SU-DHL-6 (cell line): ENCODE measurements around the gene KNTC1.

Experiments used
- H2AFZ ChIP-seq: fragments of 200-600 bp; sonication (generic); 2 replicates; pipeline ENCODE4 v1.6.1; 2014; ENCODE audit warnings: low read depth, mild to moderate bottlenecking, moderate library complexity, mixed read lengths, antibody characterized with exemption, low read length; ENCODE audit not compliant: severe bottlenecking
- H3F3A ChIP-seq: fragments of 200-600 bp; shearing (Covaris generic); 2 replicates; pipeline ENCODE4 v1.6.0; 2016; ENCODE audit warnings: antibody characterized with exemption, mild to moderate bottlenecking; ENCODE audit not compliant: insufficient read depth
- H3K27ac ChIP-seq: fragments of 200-600 bp; sonication (generic); 2 replicates; pipeline ENCODE4 v1.5.1; 2016; ENCODE audit warnings: low read depth, mild to moderate bottlenecking, low read length, moderate library complexity, mixed read lengths
- H3K27me3 ChIP-seq: fragments of 200-600 bp; sonication (generic), shearing (Covaris generic); 2 replicates; pipeline ENCODE4 v1.6.0; 2014; ENCODE audit warnings: mild to moderate bottlenecking, low read length
- H3K36me3 ChIP-seq: fragments of 200-600 bp; sonication (generic); 2 replicates; pipeline ENCODE4 v1.6.1; 2014; ENCODE audit warnings: mild to moderate bottlenecking, low read length, mixed read lengths
- H3K4me2 ChIP-seq: fragments of 300-600, 200-600 bp; shearing (Covaris generic), sonication (generic); 2 replicates; pipeline ENCODE4 v1.6.0; 2014; ENCODE audit warnings: low read length, low read depth, mild to moderate bottlenecking; ENCODE audit not compliant: poor library complexity, severe bottlenecking
- H3K4me3 ChIP-seq: fragments of 200-600 bp; sonication (generic); 2 replicates; pipeline ENCODE4 v1.5.1; 2014; ENCODE audit warnings: antibody characterized with exemption, low read length, mild to moderate bottlenecking, mixed read lengths; ENCODE audit not compliant: insufficient read depth, poor library complexity, severe bottlenecking
- H3K79me2 ChIP-seq: fragments of 200-600 bp; sonication (generic); 2 replicates; pipeline ENCODE4 v1.6.1; 2014; ENCODE audit warnings: mild to moderate bottlenecking, low read length, moderate library complexity; ENCODE audit not compliant: insufficient read depth
- H3K9ac ChIP-seq: fragments of 200-600 bp; sonication (generic); 2 replicates; pipeline ENCODE4 v1.7.0; 2014; ENCODE audit warnings: mild to moderate bottlenecking, low read length
- H3K9me2 ChIP-seq: fragments of 200-600 bp; sonication (generic); replicated peaks from 2 replicates; pipeline ENCODE4 v1.6.1; 2014; ENCODE audit warnings: low read length; ENCODE audit not compliant: insufficient read depth
- H3K9me3 ChIP-seq: fragments of 200-600 bp; sonication (generic); 2 replicates; pipeline ENCODE4 v1.6.1; 2014; ENCODE audit warnings: low read length, mixed read lengths; ENCODE audit not compliant: insufficient read depth
- H4K20me1 ChIP-seq: fragments of 200-600 bp; sonication (generic); 2 replicates; pipeline ENCODE4 v1.6.1; 2014; ENCODE audit warnings: low read depth, mild to moderate bottlenecking, antibody characterized with exemption, low read length, moderate library complexity, mixed read lengths
- CTCF ChIP-seq: fragments of 200-600 bp; sonication (generic); IDR thresholded peaks from one replicate; pipeline ENCODE4 v1.5.1; 2017; ENCODE audit warnings: antibody characterized with exemption, mild to moderate bottlenecking, low read length, moderate library complexity; ENCODE audit not compliant: insufficient read depth, poor library complexity, severe bottlenecking
- EZH2phosphoT487 ChIP-seq: fragments of 200-600 bp; sonication (generic), shearing (Covaris generic); conservative IDR thresholded peaks from 2 replicates; pipeline ENCODE4 v1.6.1; 2018; ENCODE audit warnings: mild to moderate bottlenecking, antibody characterized with exemption, low read length, moderate library complexity, mixed read lengths

The KNTC1 gene

DNA sequence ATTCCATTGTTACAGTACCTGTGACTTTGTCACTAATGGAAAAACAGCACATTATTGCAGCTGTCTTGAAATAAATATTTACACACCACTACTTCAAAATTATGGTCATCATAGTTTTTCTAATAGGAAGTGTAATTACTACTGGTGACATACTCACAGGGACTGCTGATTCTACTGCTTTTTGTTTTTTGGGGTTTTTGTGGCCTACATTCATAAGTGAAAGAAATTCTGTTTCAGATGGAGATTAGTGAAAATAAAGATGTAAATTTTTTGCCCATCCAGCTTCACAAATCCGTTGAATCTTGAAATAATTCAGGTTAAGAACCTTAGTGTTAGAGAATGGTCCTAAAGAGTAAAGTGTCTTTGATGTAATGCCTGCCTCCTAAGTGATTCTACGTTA lies 17.5 kb downstream of the KNTC1 start:
- TF ChIP-seq CTCF = no peak
- no peak for TF ChIP-seq EZH2phosphoT487
- no peaks in the 10 kb centered on the region for H3K9me2 ChIP-seq
- H4K20me1 ChIP-seq = no peaks in the 10 kb centered on the region
- no peak overlapping the region for H3K9ac ChIP-seq
- 0 out of 2 replicates have a peak, but pooled peaks cover 3% of the 10 kb centered on the region for H3K79me2 ChIP-seq
- no peak overlapping the region for H2AFZ ChIP-seq
- H3K4me3 ChIP-seq = no peak overlapping the region
- H3K27ac ChIP-seq = no peak overlapping the region
- no peak overlapping the region for H3K4me2 ChIP-seq
- H3F3A ChIP-seq = peaks cover 14% of the 10 kb centered on the region
- H3K27me3 ChIP-seq = no peaks in the 10 kb centered on the region
- H3K9me3 ChIP-seq = no peaks in the 10 kb centered on the region
- H3K36me3 ChIP-seq = peaks cover 44% of the 10 kb centered on the region

DNA sequence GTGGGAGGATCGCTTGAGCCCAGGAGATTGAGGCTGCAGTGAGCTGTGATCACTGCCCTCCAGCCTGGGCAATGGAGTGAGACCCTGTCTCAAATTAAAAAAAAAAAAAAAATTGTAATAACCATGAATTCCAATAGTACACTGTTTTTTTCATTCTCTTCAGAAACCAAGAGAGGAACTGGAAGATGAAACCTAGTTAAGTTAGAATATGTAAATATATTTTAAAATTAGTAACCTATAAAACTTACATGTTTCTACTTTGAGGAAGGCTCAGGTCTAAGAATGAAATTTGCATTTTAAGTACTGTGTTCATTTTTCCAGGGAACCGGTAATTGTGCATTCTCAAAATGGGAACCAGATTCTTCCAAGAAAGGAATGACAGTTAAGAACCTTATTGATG lies 18.8 kb downstream of the KNTC1 start:
- Histone ChIP-seq H3K4me2 (no peak overlapping the region), H3K36me3 (peaks cover 51% of the 10 kb centered on the region), H3K9ac (no peak overlapping the region)

DNA sequence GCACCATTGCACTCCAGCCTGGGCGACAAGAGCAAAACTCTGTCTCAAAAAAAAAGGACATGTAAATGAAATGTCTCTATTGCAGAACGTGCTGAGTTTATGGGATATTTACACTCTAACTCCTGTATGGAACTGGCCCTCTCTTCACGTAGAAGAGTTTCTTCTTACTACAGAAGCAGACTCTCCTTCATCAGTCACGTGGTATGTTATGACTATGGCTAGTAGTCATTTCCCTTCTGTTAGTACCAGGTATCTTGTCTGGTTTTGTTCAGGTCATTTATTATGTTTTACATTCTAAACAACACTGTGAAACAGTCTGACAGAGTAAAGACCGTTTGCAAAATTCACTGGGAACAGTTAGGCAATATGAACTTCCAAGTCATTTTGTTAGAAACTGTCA lies 20.3 kb downstream of the KNTC1 start:
- H3K27me3 ChIP-seq = no peaks in the 10 kb centered on the region
- H3K9me2 ChIP-seq = no peaks in the 10 kb centered on the region
- no peak overlapping the region for H3K4me3 ChIP-seq
- H3K36me3 ChIP-seq = peaks cover 55% of the 10 kb centered on the region
- H3K79me2 ChIP-seq = no peaks in the 10 kb centered on the region
- H3K9ac ChIP-seq = no peak overlapping the region
- TF ChIP-seq CTCF (no peak), EZH2phosphoT487 (no peak)
- H3K4me2 ChIP-seq = no peak overlapping the region
- peaks cover 14% of the 10 kb centered on the region for H3F3A ChIP-seq
- no peaks in the 10 kb centered on the region for H3K9me3 ChIP-seq
- H3K27ac ChIP-seq = no peak overlapping the region
- no peak overlapping the region for H2AFZ ChIP-seq
- H4K20me1 ChIP-seq = no peaks in the 10 kb centered on the region

More for the DNA sequence above, 18.8 kb downstream of the KNTC1 start:
- Histone ChIP-seq H3F3A (peaks cover 14% of the 10 kb centered on the region), H3K9me3 (no peaks in the 10 kb centered on the region), H3K27ac (no peak overlapping the region), H3K4me3 (no peak overlapping the region), H3K27me3 (no peaks in the 10 kb centered on the region), H3K9me2 (no peaks in the 10 kb centered on the region), H3K79me2 (0 out of 2 replicates have a peak, but pooled peaks cover under 1% of the 10 kb centered on the region), H4K20me1 (no peaks in the 10 kb centered on the region), H2AFZ (no peak overlapping the region)
- no peak for TF ChIP-seq CTCF
- no peak for TF ChIP-seq EZH2phosphoT487
